DND-41 (cell line): ENCODE data around the gene MAP2K1.
"Not testable (repeated sequence)": the region's sequence is repeated elsewhere in the genome, so short reads cannot be mapped to it uniquely, and the experiment has no call there.

Experiments
- CTCF ChIP-seq: IDR thresholded peaks from 2 replicates; pipeline ENCODE4 v1.5.1; 2012; ENCODE audit warnings: borderline replicate concordance, low read length, moderate library complexity, mild to moderate bottlenecking; ENCODE audit not compliant: poor library complexity, severe bottlenecking; ENCODE audit errors: extremely low read depth
- EZH2 ChIP-seq: IDR thresholded peaks from 3 replicates; pipeline ENCODE4 v1.6.1; 2012; ENCODE audit warnings: borderline replicate concordance, low read depth, mild to moderate bottlenecking, moderate library complexity, low read length, inconsistent platforms; ENCODE audit not compliant: severe bottlenecking

- not testable (repeated sequence) for TF ChIP-seq CTCF, EZH2
Observed at GRCh38 chr15:66361745-66362460, 24.8 kb upstream of the MAP2K1 start.
